GM18526 (cell line): ENCODE data around the gene IP6K3.

ENCODE experiments used
- POLR2A ChIP-seq: IDR thresholded peaks from 3 replicates; pipeline ENCODE4 v1.6.1; 2011; ENCODE audit not compliant: insufficient read length; ENCODE audit errors: extremely low read depth

The IP6K3 gene

GRCh38 chr6:33702345-33702977 is 44.2 kb downstream of the IP6K3 start:
- TF ChIP-seq POLR2A = no peak

GRCh38 chr6:33700391-33701050 is 46.2 kb downstream of the IP6K3 start:
- no peak for TF ChIP-seq POLR2A

DNA sequence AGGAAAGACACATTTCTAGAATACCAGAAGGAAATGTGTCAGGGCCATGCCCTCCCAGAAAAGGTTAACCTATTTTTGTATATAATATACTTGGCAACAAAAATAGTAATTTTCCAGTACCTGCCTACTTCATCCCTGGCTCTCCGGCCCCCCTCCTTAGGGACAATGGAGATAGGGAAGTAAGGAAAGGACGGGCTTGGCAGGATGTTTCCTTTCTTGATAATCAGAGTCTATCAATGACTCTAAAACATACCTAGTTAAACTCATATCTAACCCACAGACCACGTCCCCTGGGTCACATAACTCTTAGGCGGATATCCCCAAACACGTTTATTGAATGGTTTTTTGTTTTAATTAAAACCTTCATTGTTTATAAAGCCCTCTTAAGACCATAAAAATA is 47.0 kb downstream of the IP6K3 start:
- no peak for TF ChIP-seq POLR2A

- no peak for TF ChIP-seq POLR2A
These were observed 47.6 kb downstream of the IP6K3 start for GRCh38 chr6:33699131-33699530.

DNA sequence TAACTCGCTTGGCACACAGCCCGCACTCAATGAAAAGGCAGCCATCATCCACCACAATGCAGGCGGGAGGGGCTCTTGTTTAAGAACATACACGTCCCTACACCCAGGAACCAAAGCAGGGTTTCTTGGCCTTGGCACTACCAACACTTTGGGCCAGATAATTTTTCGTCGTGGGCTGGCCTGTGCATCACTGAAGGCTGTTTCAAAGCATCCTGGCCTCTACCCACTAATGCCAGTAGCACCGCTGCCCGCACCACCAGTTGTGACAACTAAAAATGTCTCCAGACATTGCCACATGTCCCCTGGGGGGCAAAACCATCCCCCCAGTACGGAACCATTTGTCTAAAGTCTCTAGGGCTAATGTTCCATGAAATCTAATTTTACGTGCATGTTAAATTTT is 48.2 kb downstream of the IP6K3 start:
- TF ChIP-seq POLR2A = no peak

- TF ChIP-seq POLR2A = no peak
These were observed 48.9 kb downstream of the IP6K3 start for GRCh38 chr6:33697845-33698244.

- TF ChIP-seq POLR2A = no peak
These were observed 49.9 kb downstream of the IP6K3 start for GRCh38 chr6:33696548-33697518.

DNA sequence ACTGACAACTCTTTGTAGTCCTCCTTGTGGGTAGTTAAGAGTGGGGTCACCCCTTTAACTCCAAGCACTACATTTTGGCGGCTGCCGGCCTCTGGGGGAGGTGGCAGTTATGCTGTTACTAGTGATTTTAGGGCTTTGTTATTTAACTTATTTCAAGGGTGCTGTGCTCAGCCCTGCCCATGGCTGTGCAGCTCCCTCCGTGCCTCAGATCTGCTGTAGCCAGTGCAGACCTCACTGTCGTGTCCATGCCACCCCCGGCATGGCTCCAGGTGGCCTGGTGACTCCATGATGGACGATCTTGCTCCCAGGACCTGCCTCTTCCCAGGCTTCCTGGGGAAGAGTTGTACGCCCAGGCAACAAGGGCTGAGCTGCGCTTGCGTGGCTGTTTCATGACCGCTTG is 50.6 kb downstream of the IP6K3 start:
- TF ChIP-seq POLR2A = no peak

GRCh38 chr6:33695451-33695887 is 51.2 kb downstream of the IP6K3 start:
- no peak for TF ChIP-seq POLR2A

GRCh38 chr6:33694977-33695376 is 51.7 kb downstream of the IP6K3 start:
- no peak for TF ChIP-seq POLR2A

- no peak for TF ChIP-seq POLR2A
These were observed 52.2 kb downstream of the IP6K3 start for GRCh38 chr6:33694401-33694931.

DNA sequence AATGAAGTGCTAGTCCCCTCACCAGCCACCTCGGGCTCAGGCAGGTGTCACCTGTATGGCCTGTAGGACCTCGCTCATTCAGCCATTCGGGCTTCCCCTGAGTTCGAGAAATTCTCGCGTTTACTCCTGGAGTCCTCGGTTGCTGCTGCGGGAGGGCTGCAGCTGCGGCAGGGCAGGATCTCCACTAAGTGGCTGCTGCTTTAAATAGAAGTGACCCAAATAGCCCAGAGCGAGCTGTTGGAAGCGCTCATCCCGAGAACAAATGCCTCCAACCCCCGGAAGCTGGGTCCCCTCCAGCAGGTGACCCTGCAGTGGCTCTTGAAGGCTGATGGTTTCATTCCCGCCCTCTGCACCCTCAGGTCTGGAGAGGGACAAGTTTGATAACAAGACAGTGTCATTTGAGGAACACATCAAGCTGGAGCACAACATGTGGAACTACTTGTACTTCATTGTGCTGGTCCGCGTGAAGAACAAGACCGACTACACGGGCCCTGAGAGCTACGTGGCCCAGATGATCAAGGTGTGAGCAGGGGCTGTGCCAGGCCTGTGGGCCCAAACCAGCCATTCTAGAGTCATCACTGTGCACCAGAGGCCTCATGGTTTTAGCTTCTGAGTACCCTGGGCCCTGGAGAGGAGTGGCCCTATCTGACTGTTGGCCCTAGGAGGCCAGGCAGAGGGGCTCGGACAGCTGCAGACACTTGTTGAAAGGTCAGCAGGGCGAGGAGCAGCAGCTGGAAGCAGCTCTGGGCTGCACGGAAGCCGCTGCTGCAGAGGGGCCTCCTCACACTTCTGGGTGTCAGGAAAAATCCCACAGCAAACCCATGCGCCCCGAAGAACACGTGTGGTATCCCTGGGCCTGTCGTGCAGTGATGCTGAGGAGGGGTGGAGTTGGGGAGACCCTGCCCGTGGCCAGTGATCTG is 53.3 kb downstream of the IP6K3 start:
- TF ChIP-seq POLR2A = no peak

DNA sequence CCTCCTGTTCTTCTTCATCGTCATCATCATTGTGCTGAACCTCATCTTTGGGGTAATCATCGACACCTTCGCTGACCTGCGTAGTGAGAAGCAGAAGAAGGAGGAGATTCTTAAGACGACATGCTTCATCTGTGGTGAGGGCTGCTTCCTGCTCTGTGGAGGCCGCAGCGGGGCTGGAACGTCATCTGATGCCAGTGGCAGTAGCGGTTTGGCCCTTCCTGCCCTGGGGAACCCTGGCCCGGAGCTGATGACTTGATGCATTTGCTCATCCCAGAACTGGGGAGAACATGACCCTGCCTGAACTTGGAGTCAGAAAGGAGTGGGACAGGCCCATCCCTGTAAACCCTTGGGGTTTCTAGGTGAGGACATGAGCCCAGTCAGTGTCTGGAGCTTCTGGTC is 53.9 kb downstream of the IP6K3 start:
- TF ChIP-seq POLR2A = no peak

GRCh38 chr6:33692078-33692759 is 54.5 kb downstream of the IP6K3 start:
- no peak for TF ChIP-seq POLR2A
